Right ventricle myocardium inferior (tissue), 1 donor: ENCODE measurements around the gene ATP5IF1. TPM values are rescaled to one million over a fixed set of nuclear protein-coding genes. Genes with fewer than 3 reads are reported as not detected.

Experiments used
- ATAC-seq: fragments of 200-7000 bp; cut with Tn5 transposase; one replicate; pipeline ENCODE4 v1.9.1; 2020; ENCODE audit warnings: mild to moderate bottlenecking, moderate library complexity
- DNase-seq: peaks from one replicate; pipeline ENCODE4 v3.0.0; 2021; ENCODE audit errors: missing footprints
- intact Hi-C: fragments of 100-400 bp; cut with DNase I; formaldehyde crosslinking; loops from one replicate; pipeline ENCODE4 v1.11.0; 2022
- total RNA-seq: library from RNA; stranded (reverse); fragmentation: NEBNext Ultra II Directional; extraction: Animal tissue kit (Norgen Biotek cat#: 25700); gene quantifications from one replicate; pipeline ENCODE4 v1.2.1, GENCODE V29; 2021
- donor health status: DM: no; HTN: yes; CAD: no; lungs with severe emphysema.

The ATP5IF1 gene
- total RNA-seq, 1 donor from 2014 or later, result 355 TPM

GRCh38 chr1:28282426-28283407 lies 46.8 kb downstream of the ATP5IF1 start:
- intact Hi-C loops, result no loop called here
- ATAC-seq, result peak; percentile 49

GRCh38 chr1:28286111-28286510 lies 50.2 kb downstream of the ATP5IF1 start:
- DNase-seq (no peak), ATAC-seq (no peak)
- intact Hi-C loops, result no loop called here

More at GRCh38 chr1:28282426-28283407, 46.8 kb downstream of the ATP5IF1 start:
- DNase-seq, result no peak

Other genes starting within 250 kb of the ATP5IF1 start
- 18.3 TPM for gene EYA3, start 147.5 kb upstream of the ATP5IF1 start, total RNA-seq
- gene PTAFR, start 59.4 kb upstream of the ATP5IF1 start, total RNA-seq, result 2.7 TPM
- gene DNAJC8, start 3.1 kb upstream of the ATP5IF1 start, total RNA-seq, result 61.2 TPM
- gene SESN2, start 23.4 kb downstream of the ATP5IF1 start, total RNA-seq, result 2.9 TPM
- 10.6 TPM for gene MED18, start 92.9 kb downstream of the ATP5IF1 start, total RNA-seq
- 18.1 TPM for gene PHACTR4, start 133.6 kb downstream of the ATP5IF1 start, total RNA-seq